Prostate gland (tissue), 2 donors: ENCODE data around the gene ZNRF3. TPM values are rescaled to one million over a fixed set of nuclear protein-coding genes. Genes with fewer than 3 reads are reported as not detected.

ENCODE experiments used
- DNase-seq: peaks from one replicate; pipeline ENCODE4 v3.0.0-alpha.2; 2019; ENCODE audit warnings: low spot score
- H3K27ac ChIP-seq, 2 donors: fragments of 200-600 bp; sonication (generic); 2 replicates each; pipeline ENCODE4 v1.5.1; 2017 to 2019
- H3K27me3 ChIP-seq: fragments of 200-600 bp; sonication (generic); replicated peaks from 2 replicates; pipeline ENCODE4 v1.5.1; 2019; ENCODE audit not compliant: insufficient read depth
- H3K36me3 ChIP-seq, 2 donors: fragments of 200-600 bp; sonication (generic); 1 replicate in 1 of 2; 2 replicates in 1 of 2; pipeline versions ENCODE4 v1.5.1 to v1.8.1; 2017 to 2019
- H3K4me1 ChIP-seq: fragments of 200-600 bp; sonication (generic); replicated peaks from 2 replicates; pipeline ENCODE4 v1.5.1; 2019
- H3K4me3 ChIP-seq, 2 donors: fragments of 200-600 bp; sonication (generic); 2 replicates each; pipeline ENCODE4 v1.5.1; 2017 to 2019
- H3K9me3 ChIP-seq: fragments of 200-600 bp; sonication (generic); 2 replicates; pipeline ENCODE4 v1.5.1; 2017
- CTCF ChIP-seq, 4 experiments: fragments of 200-600 bp in 2 of 4; fragments of 450-650 bp in 2 of 4; sonication (generic) in 2 of 4; IDR thresholded peaks; 1 replicate in 3 of 4; 2 replicates in 1 of 4; pipeline ENCODE4 v1.5.1; 2016 to 2019; ENCODE audit warnings: antibody characterized with exemption in 4 of 4, mild to moderate bottlenecking in 2 of 4, moderate library complexity in 2 of 4
- POLR2A ChIP-seq: fragments of 450-650 bp; IDR thresholded peaks from one replicate; pipeline ENCODE4 v1.6.1; 2016; ENCODE audit warnings: antibody characterized with exemption, mild to moderate bottlenecking
- POLR2AphosphoS5 ChIP-seq: sonication (generic); formaldehyde crosslinking; IDR thresholded peaks from one replicate; pipeline ENCODE4 v1.6.1; 2017; ENCODE audit warnings: antibody characterized with exemption
- WGBS: methylation state at CpG from one replicate; pipeline ENCODE4 v1.1.5; 2018; 5-methylcytosine and 5-hydroxymethylcytosine counted together
- intact Hi-C: fragments of 100-400 bp; cut with DNase I; formaldehyde crosslinking; loops from one replicate; pipeline ENCODE4 v1.14.2; 2022
- total RNA-seq, 2 donors: library from RNA; depleted of rRNA; stranded (reverse); fragments of >200 nt; gene quantifications; one replicate each; pipeline ENCODE4 v1.1.0, GENCODE V29; 2016

Gene ZNRF3
- total RNA-seq, 2 donors from 2014 or later, result 38.5 to 46.1 TPM

DNA sequence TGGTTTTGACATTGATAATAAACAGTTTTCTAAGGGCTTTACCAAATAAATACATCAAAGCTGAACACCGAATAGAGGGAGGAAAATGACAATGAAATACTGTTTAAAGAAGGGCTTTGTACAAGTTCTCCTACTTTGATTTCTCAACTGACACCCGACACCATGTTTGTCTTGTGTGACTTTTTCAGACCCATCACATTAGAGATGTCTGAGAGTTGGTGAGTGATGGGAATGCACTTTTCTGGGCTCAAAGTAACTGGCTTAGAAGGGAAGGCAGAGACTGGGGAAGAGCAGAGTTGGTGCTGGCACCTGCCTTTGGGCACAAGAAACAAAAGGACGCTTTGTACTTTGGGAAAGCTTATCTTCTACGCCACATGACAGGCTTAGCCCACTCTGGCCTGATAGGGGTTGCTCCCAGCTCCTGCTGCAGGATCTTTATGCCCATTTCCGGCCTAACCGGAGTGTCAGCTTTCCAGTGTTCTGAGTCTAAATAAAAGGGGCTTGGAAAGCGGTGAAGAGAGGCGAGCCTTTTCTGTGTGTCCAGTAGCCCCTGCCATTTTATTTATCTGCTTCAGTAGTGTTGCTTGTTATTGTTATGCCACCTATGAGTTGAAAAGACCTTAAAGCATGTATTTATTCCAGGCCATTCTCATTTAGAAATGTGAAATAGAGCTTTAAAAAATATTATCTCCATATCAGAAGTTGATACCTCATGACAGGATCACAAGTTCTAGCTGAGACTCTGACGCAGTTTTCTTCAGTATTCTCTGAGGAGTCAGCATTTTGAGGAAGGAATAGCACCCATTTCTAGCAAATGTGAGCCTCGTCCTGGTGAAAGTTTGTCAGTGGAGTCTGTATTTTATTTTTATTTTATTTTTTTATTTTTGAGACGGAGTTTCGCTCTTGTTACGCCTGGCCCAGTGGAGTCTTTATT is 213.6 kb downstream of the ZNRF3 start:
- H3K27ac ChIP-seq, result peak overlapping the region; percentile 63 to 68
- H3K27me3 ChIP-seq, result no peaks in the 10 kb centered on the region
- no peaks in the 10 kb centered on the region for H3K9me3 ChIP-seq
- TF ChIP-seq POLR2A (no peak), POLR2AphosphoS5 (peak; percentile 67)
- no peaks in the 10 kb centered on the region for H3K36me3 ChIP-seq
- intact Hi-C loops, result no loop called here
- no peak overlapping the region for H3K4me3 ChIP-seq
- peak; percentile 46 for DNase-seq
- peaks cover 4% of the 10 kb centered on the region for H3K4me1 ChIP-seq
- WGBS, result 50% methylated on average over 13 of the region's 13 CpGs

DNA sequence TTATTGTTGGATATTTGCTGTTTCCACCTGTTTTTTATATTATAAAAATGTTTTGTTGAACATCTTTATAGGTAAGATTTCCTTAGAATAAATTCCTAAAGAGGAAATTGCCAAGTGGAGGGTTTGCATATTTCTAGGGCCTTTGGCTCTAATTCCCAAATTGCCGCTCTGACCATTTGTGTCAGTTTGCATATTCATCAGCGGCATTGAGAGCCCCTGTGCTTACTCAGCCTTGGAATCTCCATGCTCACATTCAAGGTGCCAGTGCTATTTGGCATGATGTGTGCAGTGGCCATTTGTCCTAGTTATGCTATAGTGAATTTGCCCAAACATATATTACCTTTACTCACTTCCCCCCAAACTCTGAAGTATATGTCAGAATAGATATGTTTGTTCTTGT is 214.9 kb downstream of the ZNRF3 start:
- 97% methylated on average over 2 of the region's 2 CpGs for WGBS
- intact Hi-C loops, result no loop called here
- Histone ChIP-seq H3K27ac (no peak overlapping the region), H3K27me3 (no peaks in the 10 kb centered on the region), H3K4me1 (peaks cover 4% of the 10 kb centered on the region), H3K4me3 (no peak overlapping the region), H3K9me3 (no peaks in the 10 kb centered on the region), H3K36me3 (no peaks in the 10 kb centered on the region)
- TF ChIP-seq POLR2AphosphoS5 (no peak), POLR2A (no peak), CTCF (IDR thresholded peaks at IDR 0.05) (no peak)
- no peak for DNase-seq

GRCh38 chr22:29102300-29102699 is 218.9 kb downstream of the ZNRF3 start:
- Histone ChIP-seq H3K27ac (no peak overlapping the region), H3K9me3 (no peaks in the 10 kb centered on the region), H3K4me3 (no peak overlapping the region), H3K4me1 (no peaks in the 10 kb centered on the region), H3K36me3 (no peaks in the 10 kb centered on the region), H3K27me3 (no peaks in the 10 kb centered on the region)
- TF ChIP-seq POLR2A, result no peak
- no peak for TF ChIP-seq CTCF (IDR thresholded peaks at IDR 0.05)
- TF ChIP-seq POLR2AphosphoS5, result no peak
- intact Hi-C loops, result no loop called here
- no peak for DNase-seq
- 95% methylated on average over 2 of the region's 2 CpGs for WGBS

DNA sequence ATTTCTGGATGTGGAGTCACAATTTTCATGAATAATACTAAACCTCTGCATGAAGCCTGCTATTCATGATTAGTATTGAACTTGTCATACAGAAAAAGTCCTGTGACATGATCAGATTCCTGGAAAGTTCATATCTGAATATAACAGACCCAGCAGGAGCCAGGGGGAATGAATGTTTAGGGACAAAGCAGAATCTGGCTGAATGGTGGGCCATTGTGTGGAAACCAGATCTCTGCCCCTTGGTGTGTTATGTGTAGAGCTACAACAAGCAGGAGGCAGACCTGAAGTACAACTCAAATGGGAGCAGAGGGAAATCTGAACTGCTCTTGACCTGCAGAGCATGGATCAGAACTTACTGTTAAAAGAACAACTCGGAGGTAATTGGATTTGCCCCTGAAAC is 219.7 kb downstream of the ZNRF3 start:
- H3K4me3 ChIP-seq, result no peak overlapping the region
- no peaks in the 10 kb centered on the region for H3K27me3 ChIP-seq
- TF ChIP-seq CTCF (IDR thresholded peaks at IDR 0.05), result no peak
- TF ChIP-seq POLR2A, result no peak
- no peak for TF ChIP-seq POLR2AphosphoS5
- no peak for DNase-seq
- 84% methylated on average over 1 of the region's 1 CpG for WGBS
- H3K4me1 ChIP-seq, result no peaks in the 10 kb centered on the region
- no peaks in the 10 kb centered on the region for H3K36me3 ChIP-seq
- H3K9me3 ChIP-seq, result no peaks in the 10 kb centered on the region
- no peak overlapping the region for H3K27ac ChIP-seq
- intact Hi-C loops, result no loop called here

GRCh38 chr22:29105468-29105867 is 222.1 kb downstream of the ZNRF3 start:
- H3K9me3 ChIP-seq, result no peaks in the 10 kb centered on the region
- TF ChIP-seq CTCF (IDR thresholded peaks at IDR 0.05) (no peak), POLR2AphosphoS5 (no peak), POLR2A (no peak)
- no peaks in the 10 kb centered on the region for H3K27me3 ChIP-seq
- H3K36me3 ChIP-seq, result no peaks in the 10 kb centered on the region
- intact Hi-C loops, result no loop called here
- H3K27ac ChIP-seq, result no peak overlapping the region
- no peak overlapping the region for H3K4me3 ChIP-seq
- WGBS, result 53% methylated on average over 2 of the region's 2 CpGs
- DNase-seq, result no peak
- H3K4me1 ChIP-seq, result no peaks in the 10 kb centered on the region
